Mesangial cell (primary cell): ENCODE measurements around the gene ABCF3. TPM values are rescaled to one million over a fixed set of nuclear protein-coding genes. Genes with fewer than 3 reads are reported as not detected.

Source experiments
- total RNA-seq: library from RNA; depleted of rRNA; stranded (reverse); fragments of >200 nt; gene quantifications from 2 replicates; pipeline ENCODE4 v1.2.3, GENCODE V29; 2015

Gene ABCF3, protein sequence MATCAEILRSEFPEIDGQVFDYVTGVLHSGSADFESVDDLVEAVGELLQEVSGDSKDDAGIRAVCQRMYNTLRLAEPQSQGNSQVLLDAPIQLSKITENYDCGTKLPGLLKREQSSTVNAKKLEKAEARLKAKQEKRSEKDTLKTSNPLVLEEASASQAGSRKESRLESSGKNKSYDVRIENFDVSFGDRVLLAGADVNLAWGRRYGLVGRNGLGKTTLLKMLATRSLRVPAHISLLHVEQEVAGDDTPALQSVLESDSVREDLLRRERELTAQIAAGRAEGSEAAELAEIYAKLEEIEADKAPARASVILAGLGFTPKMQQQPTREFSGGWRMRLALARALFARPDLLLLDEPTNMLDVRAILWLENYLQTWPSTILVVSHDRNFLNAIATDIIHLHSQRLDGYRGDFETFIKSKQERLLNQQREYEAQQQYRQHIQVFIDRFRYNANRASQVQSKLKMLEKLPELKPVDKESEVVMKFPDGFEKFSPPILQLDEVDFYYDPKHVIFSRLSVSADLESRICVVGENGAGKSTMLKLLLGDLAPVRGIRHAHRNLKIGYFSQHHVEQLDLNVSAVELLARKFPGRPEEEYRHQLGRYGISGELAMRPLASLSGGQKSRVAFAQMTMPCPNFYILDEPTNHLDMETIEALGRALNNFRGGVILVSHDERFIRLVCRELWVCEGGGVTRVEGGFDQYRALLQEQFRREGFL
- 40.4 and 79.1 TPM in 2 replicates for total RNA-seq

DNA sequence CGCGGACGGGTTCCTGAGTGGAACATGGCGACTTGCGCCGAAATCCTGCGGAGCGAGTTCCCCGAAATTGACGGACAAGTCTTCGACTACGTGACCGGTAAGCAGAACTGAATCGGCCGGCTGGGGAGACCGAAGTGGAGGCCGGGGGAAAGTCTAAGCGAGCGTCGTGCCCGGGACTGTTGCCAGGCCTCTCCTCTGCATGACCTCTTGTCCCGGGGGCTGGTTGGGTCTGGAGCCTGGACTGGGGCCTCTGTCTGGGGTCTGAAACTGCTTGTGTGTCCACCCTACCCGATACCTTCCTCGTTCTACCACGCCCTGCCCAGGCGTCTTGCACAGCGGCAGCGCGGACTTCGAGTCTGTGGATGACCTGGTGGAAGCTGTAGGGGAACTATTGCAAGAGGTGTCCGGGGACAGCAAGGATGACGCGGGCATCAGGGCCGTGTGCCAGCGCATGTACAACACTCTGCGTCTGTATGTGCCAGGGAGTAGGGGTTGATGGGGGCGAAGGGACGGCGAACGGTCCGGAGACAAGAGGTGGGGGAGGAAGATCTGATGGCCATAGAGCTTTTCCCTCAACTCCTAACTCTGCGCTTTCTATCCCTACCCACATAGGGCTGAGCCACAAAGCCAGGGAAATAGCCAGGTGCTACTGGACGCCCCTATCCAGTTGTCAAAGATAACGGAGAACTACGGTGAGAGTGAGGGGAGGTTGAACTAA lies at the start of gene ABCF3:
ABCF3 (plus strand) TSS at position 16 of the 718 bp plus-strand sequence; CDS start at position 25, 9 bp downstream.

DNA sequence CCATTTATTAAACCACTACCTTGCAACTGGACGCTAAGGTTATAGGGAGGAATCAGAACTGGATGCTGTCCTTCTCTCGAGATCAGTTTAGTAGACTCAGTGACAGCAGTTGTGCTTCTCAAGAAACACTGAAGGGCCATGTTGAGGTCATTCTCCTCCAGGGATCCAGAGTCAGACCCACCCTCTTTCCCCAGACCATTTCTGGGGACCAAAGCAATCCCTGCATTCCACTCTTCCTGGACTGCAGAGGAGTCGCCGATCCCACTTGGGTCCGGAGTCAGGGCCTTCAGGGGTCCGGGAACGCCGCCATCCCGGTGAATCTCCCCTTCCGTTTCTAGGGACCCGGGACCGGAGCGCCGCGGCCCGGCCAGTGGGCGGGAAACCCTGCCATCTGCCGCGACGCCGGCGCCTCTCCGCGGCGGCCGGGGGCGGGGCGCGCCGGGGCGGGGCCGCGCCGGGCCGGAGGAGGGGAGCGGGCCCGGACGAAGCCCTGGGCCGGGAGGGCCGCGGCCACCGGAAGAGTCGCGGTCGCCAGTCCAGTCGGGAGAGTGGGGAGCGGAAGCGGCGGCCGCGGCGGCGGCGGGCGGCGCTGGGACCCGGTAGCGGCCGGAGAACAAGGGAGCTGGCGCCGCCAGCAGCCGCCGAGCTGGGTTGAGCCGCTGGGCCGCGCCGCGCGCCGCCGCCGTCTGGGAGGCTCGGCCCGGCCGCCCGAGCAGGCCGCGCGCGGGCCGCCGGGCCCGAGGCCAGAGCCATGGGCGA lies 30.9 kb upstream of the ABCF3 start, which contains the start of gene DVL3:
DVL3 (plus strand) TSS at position 493 of the 759 bp plus-strand sequence; CDS start at position 752, 259 bp downstream.

DNA sequence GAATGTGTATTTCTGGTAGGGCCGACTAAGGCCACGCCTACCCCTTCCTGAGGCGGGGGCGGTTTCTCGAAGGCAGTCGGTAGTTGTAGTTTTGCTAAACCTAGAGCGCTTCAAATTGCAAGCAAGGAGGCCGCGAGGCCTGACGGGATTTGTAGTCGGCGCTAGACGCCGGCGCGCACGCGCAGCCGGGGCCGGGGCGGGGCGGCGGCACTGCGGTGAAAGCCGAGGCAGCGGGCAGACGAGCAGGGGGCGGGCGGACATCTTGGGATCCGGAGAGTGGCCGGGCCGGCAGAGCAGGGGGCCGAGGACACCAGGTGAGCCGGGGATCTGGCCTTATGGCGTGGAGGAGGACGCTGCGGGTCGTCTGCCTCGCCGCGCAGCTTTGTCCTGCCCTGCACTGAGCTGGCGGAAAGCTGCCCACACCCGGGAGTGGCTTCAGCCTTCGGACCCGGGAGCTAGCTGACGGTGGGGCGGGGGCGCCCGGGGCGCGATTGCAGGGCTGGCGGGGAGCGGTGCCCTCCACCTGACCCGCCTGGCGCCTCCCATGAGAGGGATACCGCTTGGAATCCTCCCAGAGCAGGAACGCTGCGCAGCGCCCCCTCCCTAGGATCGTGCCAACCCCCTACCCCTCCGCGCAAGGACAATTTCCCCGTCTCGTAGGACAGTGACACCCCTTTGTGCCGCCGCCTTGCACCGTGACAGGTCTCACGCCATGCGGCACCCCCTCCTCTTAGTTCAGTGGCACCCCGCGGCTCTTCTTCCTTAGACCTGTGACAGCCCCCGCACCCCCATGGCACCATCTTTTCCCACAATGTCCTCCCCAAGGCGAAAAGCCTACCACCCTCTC lies 11.1 kb upstream of the ABCF3 start, which contains the start of gene AP2M1:
AP2M1 (plus strand) TSS at position 210 of the 847 bp plus-strand sequence. CDS start 2,139 bp downstream, outside the sequence.

DNA sequence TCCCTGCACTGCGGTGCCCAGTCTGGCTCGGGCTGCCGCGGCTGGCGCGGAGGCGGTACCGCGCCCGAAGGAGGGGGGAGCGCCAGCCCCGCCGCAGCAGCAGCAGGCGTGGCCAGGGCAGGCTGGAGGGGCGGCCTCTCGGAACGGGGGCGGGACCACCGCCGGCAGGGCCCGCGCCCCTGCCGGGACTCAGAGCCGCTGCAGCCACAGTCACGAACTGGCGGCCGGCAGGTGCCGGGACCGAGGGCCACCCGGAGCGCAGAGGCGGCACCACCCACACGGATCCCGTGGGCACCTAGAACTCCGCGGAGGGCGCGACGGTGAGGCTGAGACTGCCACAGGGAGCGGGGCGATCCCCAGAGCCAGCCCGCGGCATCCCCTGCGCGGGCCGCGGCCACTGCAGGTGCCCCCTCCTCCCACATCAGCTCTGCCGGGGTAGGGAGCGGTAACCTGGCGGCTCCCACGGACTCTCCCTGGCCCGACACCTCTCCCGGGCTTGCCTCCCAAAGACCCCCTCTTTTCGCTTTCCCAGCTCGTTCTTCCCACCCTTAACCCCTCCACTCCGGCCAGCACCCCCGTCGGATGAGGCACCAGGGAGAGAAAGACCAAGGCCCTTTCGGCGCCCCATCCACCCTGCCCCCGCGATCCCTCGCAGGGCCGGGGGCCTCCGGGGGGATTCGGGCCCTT lies 43.5 kb downstream of the ABCF3 start, which contains the start of gene VWA5B2:
VWA5B2 (plus strand) TSS at position 192 of the 687 bp plus-strand sequence. CDS start 944 bp downstream, outside the sequence.

Other genes starting within 250 kb of the ABCF3 start
- gene ABCC5, start 168.3 kb upstream of the ABCF3 start, total RNA-seq = 7.0 and 12.7 TPM in 2 replicates
- gene HTR3D, start 154.5 kb upstream of the ABCF3 start, total RNA-seq = not detected in 2 replicates
- not detected in 2 replicates for gene HTR3C, start 133.2 kb upstream of the ABCF3 start, total RNA-seq
- gene HTR3E, start 89.1 kb upstream of the ABCF3 start, total RNA-seq = not detected in 2 replicates
- gene EIF2B5, start 50.8 kb upstream of the ABCF3 start, total RNA-seq = 21.8 and 30.5 TPM in 2 replicates
- 42.0 and 79.0 TPM in 2 replicates for gene DVL3, start 30.8 kb upstream of the ABCF3 start, total RNA-seq
- 383 and 406 TPM in 2 replicates for gene AP2M1, start 11.3 kb upstream of the ABCF3 start, total RNA-seq
- gene VWA5B2, start 43.4 kb downstream of the ABCF3 start, total RNA-seq = 0.13 TPM in 1 of 2 replicates, not detected in the other
- 64.1 and 67.6 TPM in 2 replicates for gene ALG3, start 62.8 kb downstream of the ABCF3 start, total RNA-seq
- 6.2 and 7.2 TPM in 2 replicates for gene EEF1AKMT4, start 63.5 kb downstream of the ABCF3 start, total RNA-seq
- gene CAMK2N2, start 75.4 kb downstream of the ABCF3 start, total RNA-seq = 0.16 and 0.38 TPM in 2 replicates
- gene ECE2, start 89.8 kb downstream of the ABCF3 start, total RNA-seq = not detected in 2 replicates
- gene PSMD2, start 113.0 kb downstream of the ABCF3 start, total RNA-seq = 278 and 988 TPM in 2 replicates
- gene EIF4G1, start 128.4 kb downstream of the ABCF3 start, total RNA-seq = 314 and 479 TPM in 2 replicates
- gene FAM131A, start 151.4 kb downstream of the ABCF3 start, total RNA-seq = 15.6 and 19.6 TPM in 2 replicates
- 3.9 and 4.1 TPM in 2 replicates for gene CLCN2, start 175.4 kb downstream of the ABCF3 start, total RNA-seq
- 50.3 and 105 TPM in 2 replicates for gene POLR2H, start 175.5 kb downstream of the ABCF3 start, total RNA-seq
- not detected in 2 replicates for gene THPO, start 192.0 kb downstream of the ABCF3 start, total RNA-seq
- under 0.01 and 0.13 TPM in 2 replicates for gene CHRD, start 193.9 kb downstream of the ABCF3 start, total RNA-seq